ENCODE results near the gene RNF34. TPM values are rescaled to one million over a fixed set of nuclear protein-coding genes. Genes with fewer than 3 reads are reported as not detected.

The RNF34 gene
- total RNA-seq, 2 experiments from 2014 or later, result 81.9 to 84.5 TPM

DNA sequence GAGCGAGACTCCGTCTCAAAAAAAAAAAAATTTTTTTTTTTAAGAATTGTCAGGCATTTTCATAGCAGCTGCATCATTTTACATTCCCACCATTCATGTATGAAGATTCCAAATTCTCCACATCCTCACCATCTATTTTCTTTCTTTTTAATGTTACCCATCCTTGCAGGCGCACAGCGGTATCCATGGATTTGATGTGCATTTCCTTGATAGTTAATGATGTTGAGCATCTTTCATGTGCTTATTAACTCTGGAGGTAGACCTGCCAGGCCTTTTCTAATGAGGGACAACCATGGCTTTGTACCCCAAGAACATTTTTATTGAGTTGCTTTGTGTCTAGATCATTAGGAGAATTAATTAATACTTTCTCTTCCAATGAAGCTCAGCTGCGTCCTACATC is 1.6 kb upstream of the RNF34 start:
- POLR2A ChIA-PET, result interaction anchor here (0.8 to 4.8 kb wide), 2 partner anchors 40 to 47 kb away, joined by 3 to 56 read pairs; partner anchors contain the start of gene ANAPC5
- no peaks in the 10 kb centered on the region for H3K27me3 Mint-ChIP-seq
- H3K27ac Mint-ChIP-seq, result no peak overlapping the region
- no peak for ATAC-seq (ENCODE audit: low read depth)
- DNase-seq, result no peak
- H3K36me3 Mint-ChIP-seq, result peaks cover 12% of the 10 kb centered on the region
- peak overlapping the region; percentile 95 for H3K4me3 Mint-ChIP-seq
- peaks cover 25% of the 10 kb centered on the region for H3K4me1 Mint-ChIP-seq
- H3K9me3 Mint-ChIP-seq, result no peaks in the 10 kb centered on the region

DNA sequence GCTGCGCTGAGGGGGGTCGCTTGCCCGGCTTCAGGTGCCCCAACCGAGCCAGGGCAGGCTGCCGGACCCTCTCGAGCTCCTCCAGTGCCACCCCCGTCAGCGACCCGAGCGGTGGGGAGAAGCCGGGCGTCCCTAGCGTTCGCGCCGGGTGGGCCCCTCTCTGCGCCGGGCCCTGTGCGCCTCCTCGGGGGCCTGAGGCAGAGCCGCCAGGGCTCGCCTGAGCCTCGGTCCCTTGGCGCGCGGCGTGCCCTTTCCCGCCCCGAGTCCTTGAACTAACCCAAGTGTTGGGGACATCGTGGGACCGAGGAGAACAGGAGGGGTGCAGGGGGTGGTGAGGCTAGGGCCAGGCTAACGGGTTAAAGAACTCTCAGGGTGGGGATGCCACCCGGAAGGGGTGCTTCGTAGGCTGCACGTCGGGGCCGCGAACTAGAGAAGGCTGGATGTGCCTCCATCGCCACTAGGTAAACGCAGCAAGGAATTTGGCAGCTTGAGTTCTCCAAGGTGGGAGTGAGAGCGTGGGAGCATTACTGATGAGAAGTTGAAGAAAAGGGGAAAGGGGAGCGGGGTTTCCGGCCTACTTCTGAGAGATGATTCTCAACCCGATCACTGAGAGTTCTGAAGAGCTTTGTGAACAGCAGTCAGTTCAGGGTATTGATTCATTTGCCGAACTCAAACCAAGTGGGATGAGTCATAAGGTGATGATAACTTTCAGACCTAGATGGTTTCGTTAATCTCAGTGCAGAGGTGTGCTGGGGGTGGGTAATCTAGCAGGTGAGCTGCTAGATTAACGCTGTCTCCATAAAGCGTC is 618 bp downstream of the RNF34 start:
- Mint-ChIP-seq H3K4me1 (peaks cover 25% of the 10 kb centered on the region), H3K9me3 (no peaks in the 10 kb centered on the region), H3K4me3 (peak overlapping the region; percentile 95), H3K27me3 (no peaks in the 10 kb centered on the region), H3K36me3 (peaks cover 12% of the 10 kb centered on the region), H3K27ac (peak overlapping the region; percentile 98)
- DNase-seq, result no peak
- POLR2A ChIA-PET, result interaction anchor here (0.6 to 4.8 kb wide), 27 partner anchors 9 to 404 kb away, joined by 3 to 56 read pairs (median 4); partner anchors contain the start of genes ANAPC5, CAMKK2, ORAI1 and SETD1B
- peak; percentile 43 for ATAC-seq (ENCODE audit: low read depth)

GRCh38 chr12:121403721-121404120 is 3.8 kb downstream of the RNF34 start:
- no peak for DNase-seq
- no peak for ATAC-seq (ENCODE audit: low read depth)
- H3K27me3 Mint-ChIP-seq, result no peaks in the 10 kb centered on the region
- no peak overlapping the region for H3K4me3 Mint-ChIP-seq
- peaks cover 41% of the 10 kb centered on the region for H3K4me1 Mint-ChIP-seq
- POLR2A ChIA-PET, result interaction anchor here (0.7 kb wide), 1 partner anchor 12 kb away, joined by 7 read pairs; no protein-coding TSS in a partner anchor
- H3K27ac Mint-ChIP-seq, result no peak overlapping the region
- H3K36me3 Mint-ChIP-seq, result peaks cover 22% of the 10 kb centered on the region
- H3K9me3 Mint-ChIP-seq, result no peaks in the 10 kb centered on the region

DNA sequence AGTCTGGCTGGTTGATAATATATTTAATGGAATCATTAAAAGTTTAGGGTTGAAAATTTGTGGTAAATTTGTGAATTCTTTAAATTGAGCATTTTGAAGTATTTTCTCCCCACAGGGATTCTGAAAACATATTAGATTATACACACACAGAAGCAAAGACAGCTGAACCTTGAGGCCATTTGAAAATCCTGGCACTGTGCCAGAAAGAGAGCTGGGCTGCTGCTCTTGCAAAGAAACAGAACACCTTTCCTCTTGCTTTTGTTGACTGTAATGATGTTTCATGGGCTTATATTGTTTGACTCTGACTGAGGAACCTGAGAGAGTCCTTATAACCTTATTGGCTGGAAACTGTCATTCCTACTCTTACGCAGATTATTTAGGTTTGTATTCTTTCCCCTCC is 4.8 kb downstream of the RNF34 start:
- Mint-ChIP-seq H3K4me1 (peaks cover 39% of the 10 kb centered on the region), H3K36me3 (peaks cover 22% of the 10 kb centered on the region), H3K4me3 (no peak overlapping the region), H3K27ac (no peak overlapping the region), H3K9me3 (no peaks in the 10 kb centered on the region), H3K27me3 (no peaks in the 10 kb centered on the region)
- POLR2A ChIA-PET, result interaction anchor here (0.6 kb wide), 1 partner anchor 1083 kb away, joined by 4 read pairs; no protein-coding TSS in a partner anchor
- ATAC-seq (ENCODE audit: low read depth) (no peak), DNase-seq (no peak)

DNA sequence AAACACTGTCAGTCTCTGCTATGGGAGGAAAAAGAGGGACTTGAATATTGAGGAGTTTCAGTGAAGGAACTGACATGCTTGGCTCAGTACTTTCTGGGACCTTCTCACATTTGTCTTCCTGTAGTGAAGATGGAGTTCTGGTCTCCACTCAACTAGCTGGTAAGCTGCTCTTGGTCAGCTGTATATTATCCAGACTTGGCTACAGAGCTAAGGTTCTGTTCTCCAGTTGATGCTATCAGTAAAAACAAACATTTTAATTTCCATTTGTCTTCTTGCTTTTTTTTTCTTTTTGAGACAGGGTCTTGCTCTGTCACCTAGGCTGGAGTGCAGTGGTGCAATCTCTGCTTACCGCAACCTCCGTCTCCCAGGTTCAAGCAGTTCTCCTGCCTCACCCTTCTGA is 5.3 kb downstream of the RNF34 start:
- Mint-ChIP-seq H3K4me3 (no peak overlapping the region), H3K9me3 (no peaks in the 10 kb centered on the region), H3K27ac (no peak overlapping the region), H3K4me1 (peaks cover 39% of the 10 kb centered on the region), H3K27me3 (no peaks in the 10 kb centered on the region), H3K36me3 (peaks cover 22% of the 10 kb centered on the region)
- ATAC-seq (ENCODE audit: low read depth) (no peak), DNase-seq (no peak)
- POLR2A ChIA-PET, result interaction anchor here (0.6 kb wide), 1 partner anchor 1084 kb away, joined by 4 read pairs; no protein-coding TSS in a partner anchor

DNA sequence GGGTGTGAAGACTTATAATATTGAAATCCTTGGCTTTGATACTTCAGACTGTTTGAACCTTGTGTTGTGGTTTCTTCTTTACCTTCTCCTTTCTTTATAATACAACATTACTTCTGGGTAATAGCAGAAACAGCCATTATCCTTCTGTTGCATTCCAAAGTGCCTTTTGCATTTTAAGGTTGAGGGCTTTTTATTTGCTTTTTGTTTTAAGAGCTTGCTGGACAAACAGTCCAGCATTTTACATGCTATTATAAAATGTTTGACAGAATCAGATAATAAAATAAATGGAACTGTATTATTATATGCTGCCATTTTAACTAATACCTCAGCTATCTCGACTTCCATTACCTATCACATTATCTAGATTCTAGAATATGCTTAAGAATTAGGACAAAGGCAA is 14.0 kb downstream of the RNF34 start:
- H3K27me3 Mint-ChIP-seq, result no peaks in the 10 kb centered on the region
- no peak for DNase-seq
- POLR2A ChIA-PET, result no interaction called here
- peaks cover 11% of the 10 kb centered on the region for H3K4me1 Mint-ChIP-seq
- H3K27ac Mint-ChIP-seq, result no peak overlapping the region
- H3K4me3 Mint-ChIP-seq, result no peak overlapping the region
- H3K9me3 Mint-ChIP-seq, result no peaks in the 10 kb centered on the region
- no peak for ATAC-seq (ENCODE audit: low read depth)
- H3K36me3 Mint-ChIP-seq, result peaks cover 18% of the 10 kb centered on the region

DNA sequence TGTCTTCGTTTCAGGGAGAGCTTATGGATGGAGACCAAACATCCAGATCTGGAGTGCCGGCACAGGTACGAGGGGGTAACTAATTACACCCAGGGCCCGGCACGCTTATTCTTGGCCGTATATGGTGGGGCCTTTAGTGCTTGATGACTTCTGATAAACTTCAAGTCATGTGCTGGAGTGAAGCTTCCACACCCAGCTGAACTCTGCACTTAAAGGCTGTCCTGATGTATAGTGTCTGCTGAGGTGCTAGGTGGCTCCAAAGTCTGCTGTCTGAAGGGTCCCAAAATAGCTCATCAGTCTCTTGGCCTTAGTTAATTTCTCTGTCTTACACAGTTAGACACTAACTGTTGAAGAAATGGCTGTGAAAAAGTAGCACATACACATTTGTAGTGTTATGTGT is 17.9 kb downstream of the RNF34 start:
- H3K4me3 Mint-ChIP-seq, result no peak overlapping the region
- ATAC-seq (ENCODE audit: low read depth) (no peak), DNase-seq (no peak)
- POLR2A ChIA-PET, result no interaction called here
- peaks cover 30% of the 10 kb centered on the region for H3K36me3 Mint-ChIP-seq
- H3K27me3 Mint-ChIP-seq, result no peaks in the 10 kb centered on the region
- H3K9me3 Mint-ChIP-seq, result no peaks in the 10 kb centered on the region
- peaks cover 10% of the 10 kb centered on the region for H3K4me1 Mint-ChIP-seq
- no peak overlapping the region for H3K27ac Mint-ChIP-seq

- peaks cover 8% of the 10 kb centered on the region for H3K4me1 Mint-ChIP-seq
These were observed 20.2 kb downstream of the RNF34 start for GRCh38 chr12:121420109-121420508.

GRCh38 chr12:121423253-121423652 is 23.3 kb downstream of the RNF34 start:
- POLR2A ChIA-PET, result interaction anchor here (1.5 kb wide), 1 partner anchor 22 kb away, joined by 4 read pairs; no protein-coding TSS in a partner anchor
- Mint-ChIP-seq H3K4me3 (no peak overlapping the region), H3K4me1 (peaks cover 1% of the 10 kb centered on the region), H3K27ac (no peak overlapping the region), H3K27me3 (no peaks in the 10 kb centered on the region), H3K9me3 (no peaks in the 10 kb centered on the region), H3K36me3 (peaks cover 46% of the 10 kb centered on the region)
- ATAC-seq (ENCODE audit: low read depth) (no peak), DNase-seq (no peak)

More at GRCh38 chr12:121420109-121420508, 20.2 kb downstream of the RNF34 start:
- no peaks in the 10 kb centered on the region for H3K9me3 Mint-ChIP-seq
- POLR2A ChIA-PET, result no interaction called here
- H3K27me3 Mint-ChIP-seq, result no peaks in the 10 kb centered on the region
- H3K36me3 Mint-ChIP-seq, result peaks cover 41% of the 10 kb centered on the region
- ATAC-seq (ENCODE audit: low read depth) (no peak), DNase-seq (no peak)
- peak overlapping the region; percentile 17 for H3K27ac Mint-ChIP-seq
- no peak overlapping the region for H3K4me3 Mint-ChIP-seq

- POLR2A ChIA-PET, result interaction anchor here (0.7 to 2.6 kb wide), 3 partner anchors 12 to 24 kb away, joined by 3 to 9 read pairs (median 4); partner anchors contain the start of gene RNF34
- peaks cover 52% of the 10 kb centered on the region for H3K36me3 Mint-ChIP-seq
These were observed 24.0 kb downstream of the RNF34 start for GRCh38 chr12:121423682-121424623.

DNA sequence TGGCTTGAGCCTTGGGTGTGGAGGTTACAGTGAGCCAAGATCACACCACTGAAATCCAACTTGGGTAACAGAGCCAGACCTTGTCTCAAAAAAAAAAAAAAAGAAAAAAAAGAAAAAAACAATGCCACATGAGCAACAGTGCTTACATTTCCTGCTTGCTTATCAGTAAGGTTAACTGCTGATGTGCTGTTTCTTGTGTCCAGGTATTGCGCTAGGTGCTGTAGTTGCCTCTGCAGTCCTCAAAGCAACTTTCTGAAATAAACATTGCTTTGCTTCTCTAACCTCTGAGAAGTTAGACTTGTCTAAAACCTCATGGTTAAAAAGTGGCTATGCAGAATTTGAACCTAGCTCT is 24.7 kb downstream of the RNF34 start:
- POLR2A ChIA-PET, result interaction anchor here (0.7 to 2.6 kb wide), 2 partner anchors 11 to 25 kb away, joined by 3 to 9 read pairs; partner anchors contain the start of gene RNF34
- H3K4me1 Mint-ChIP-seq, result peaks cover 3% of the 10 kb centered on the region
- no peak overlapping the region for H3K27ac Mint-ChIP-seq
- H3K4me3 Mint-ChIP-seq, result no peak overlapping the region
- no peaks in the 10 kb centered on the region for H3K9me3 Mint-ChIP-seq
- no peak for DNase-seq
- no peak for ATAC-seq (ENCODE audit: low read depth)
- H3K27me3 Mint-ChIP-seq, result no peaks in the 10 kb centered on the region
- H3K36me3 Mint-ChIP-seq, result peaks cover 57% of the 10 kb centered on the region

More at GRCh38 chr12:121423682-121424623, 24.0 kb downstream of the RNF34 start:
- H3K9me3 Mint-ChIP-seq, result no peaks in the 10 kb centered on the region
- no peak overlapping the region for H3K4me3 Mint-ChIP-seq
- no peaks in the 10 kb centered on the region for H3K27me3 Mint-ChIP-seq
- peaks cover 1% of the 10 kb centered on the region for H3K4me1 Mint-ChIP-seq
- H3K27ac Mint-ChIP-seq, result no peak overlapping the region
- ATAC-seq (ENCODE audit: low read depth) (no peak), DNase-seq (no peak)

DNA sequence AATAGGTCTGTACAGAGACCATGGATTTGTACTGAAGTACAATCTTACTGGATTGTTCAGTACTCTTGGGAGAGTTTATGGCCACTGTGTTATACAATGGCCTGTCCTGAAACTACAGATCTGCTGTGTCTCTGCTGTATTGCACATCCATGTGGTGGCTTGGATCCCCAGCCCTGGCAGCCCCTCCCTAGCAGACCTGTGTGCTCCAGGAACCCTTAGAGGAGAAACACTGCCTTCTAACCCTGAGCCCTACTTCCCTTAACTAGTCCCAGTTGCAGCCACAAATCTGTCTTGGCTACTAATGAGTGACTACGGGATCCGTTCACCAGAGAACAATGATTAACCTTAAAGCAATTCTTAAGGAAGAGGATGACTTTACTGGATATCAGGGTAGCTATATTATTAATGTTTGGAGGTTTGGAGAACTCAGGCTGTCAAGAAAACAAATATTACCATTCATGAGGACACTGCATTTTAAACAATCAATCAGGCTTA is 27.7 kb downstream of the RNF34 start:
- H3K27ac Mint-ChIP-seq, result no peak overlapping the region
- ATAC-seq (ENCODE audit: low read depth) (no peak), DNase-seq (no peak)
- peaks cover 53% of the 10 kb centered on the region for H3K36me3 Mint-ChIP-seq
- H3K4me3 Mint-ChIP-seq, result no peak overlapping the region
- no peaks in the 10 kb centered on the region for H3K27me3 Mint-ChIP-seq
- POLR2A ChIA-PET, result no interaction called here
- no peaks in the 10 kb centered on the region for H3K9me3 Mint-ChIP-seq
- H3K4me1 Mint-ChIP-seq, result peaks cover 2% of the 10 kb centered on the region

DNA sequence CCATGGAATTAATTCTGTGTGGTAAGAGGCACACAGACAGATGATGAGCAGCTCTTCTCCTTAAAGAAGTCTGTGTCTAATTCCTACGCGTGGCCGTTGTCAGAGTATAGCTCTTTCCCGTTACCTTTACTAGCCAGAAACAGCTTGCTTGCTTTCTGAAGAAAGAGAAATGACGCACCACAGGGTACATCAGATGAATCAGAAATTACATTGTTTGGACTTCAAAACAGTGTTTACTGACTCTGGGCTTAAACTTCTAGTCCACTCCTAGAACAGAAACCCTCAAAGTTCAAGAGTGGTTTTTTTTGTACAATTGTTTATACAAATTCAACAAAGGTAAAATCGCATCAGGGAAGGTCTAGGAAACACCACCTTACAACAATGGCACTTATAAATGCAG is 29.0 kb downstream of the RNF34 start:
- no peak overlapping the region for H3K4me3 Mint-ChIP-seq
- DNase-seq, result no peak
- POLR2A ChIA-PET, result interaction anchor here (0.5 kb wide), 1 partner anchor 291 kb away, joined by 3 read pairs; no protein-coding TSS in a partner anchor
- no peak for ATAC-seq (ENCODE audit: low read depth)
- H3K36me3 Mint-ChIP-seq, result peaks cover 57% of the 10 kb centered on the region
- peaks cover 2% of the 10 kb centered on the region for H3K4me1 Mint-ChIP-seq
- no peak overlapping the region for H3K27ac Mint-ChIP-seq
- H3K9me3 Mint-ChIP-seq, result no peaks in the 10 kb centered on the region
- no peaks in the 10 kb centered on the region for H3K27me3 Mint-ChIP-seq

All from activated naive CD8-positive, alpha-beta T cell treated with anti-CD3 and anti-CD28 coated beads, Interleukin-2, amount 10 ng/mL, durations not matched to agents 7 days and 5 days (primary cell).